Thyroid gland (tissue), 4 donors: ENCODE data around the gene SLC13A4.

ENCODE experiments used
- POLR2A ChIP-seq, 2 donors: fragments of 450-650 bp; IDR thresholded peaks; one replicate each; pipeline ENCODE4 v1.6.1; 2017; ENCODE audit warnings: antibody characterized with exemption in 2 of 2, mild to moderate bottlenecking in 2 of 2, moderate library complexity in 1 of 2
- TF ChIP-seq, protein P1 (sequence below), 6 experiments: fragments of 200-600 bp in 3 of 6; fragments of 450-650 bp in 3 of 6; sonication (generic) in 3 of 6; IDR thresholded peaks; one replicate each; pipeline ENCODE4 v1.5.1; 2016 to 2019; ENCODE audit warnings: antibody characterized with exemption in 6 of 6, mild to moderate bottlenecking in 2 of 6, inconsistent platforms in 1 of 6, moderate library complexity in 1 of 6

DNA sequence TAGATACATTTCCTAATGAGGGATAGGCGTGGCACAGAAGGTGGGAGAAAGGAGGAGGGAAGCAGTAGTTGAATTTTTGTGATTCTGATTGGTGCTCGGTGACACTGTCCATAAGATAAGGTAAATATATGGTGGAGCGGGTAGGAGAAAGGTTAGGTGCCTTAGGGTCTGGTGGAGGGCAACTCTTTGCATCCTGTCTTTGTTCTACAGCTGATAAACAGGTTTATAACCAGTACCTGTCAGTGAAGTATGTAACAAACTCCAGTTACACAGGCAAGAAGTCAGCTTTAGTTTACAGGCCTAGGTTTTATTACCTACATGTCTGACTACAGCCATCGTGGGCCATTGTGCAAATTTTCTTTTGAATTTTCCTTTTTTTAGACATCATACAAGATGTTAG lies 31.5 kb upstream of the SLC13A4 start:
- TF ChIP-seq, protein P1, sequence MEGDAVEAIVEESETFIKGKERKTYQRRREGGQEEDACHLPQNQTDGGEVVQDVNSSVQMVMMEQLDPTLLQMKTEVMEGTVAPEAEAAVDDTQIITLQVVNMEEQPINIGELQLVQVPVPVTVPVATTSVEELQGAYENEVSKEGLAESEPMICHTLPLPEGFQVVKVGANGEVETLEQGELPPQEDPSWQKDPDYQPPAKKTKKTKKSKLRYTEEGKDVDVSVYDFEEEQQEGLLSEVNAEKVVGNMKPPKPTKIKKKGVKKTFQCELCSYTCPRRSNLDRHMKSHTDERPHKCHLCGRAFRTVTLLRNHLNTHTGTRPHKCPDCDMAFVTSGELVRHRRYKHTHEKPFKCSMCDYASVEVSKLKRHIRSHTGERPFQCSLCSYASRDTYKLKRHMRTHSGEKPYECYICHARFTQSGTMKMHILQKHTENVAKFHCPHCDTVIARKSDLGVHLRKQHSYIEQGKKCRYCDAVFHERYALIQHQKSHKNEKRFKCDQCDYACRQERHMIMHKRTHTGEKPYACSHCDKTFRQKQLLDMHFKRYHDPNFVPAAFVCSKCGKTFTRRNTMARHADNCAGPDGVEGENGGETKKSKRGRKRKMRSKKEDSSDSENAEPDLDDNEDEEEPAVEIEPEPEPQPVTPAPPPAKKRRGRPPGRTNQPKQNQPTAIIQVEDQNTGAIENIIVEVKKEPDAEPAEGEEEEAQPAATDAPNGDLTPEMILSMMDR (IDR thresholded peaks at IDR 0.05), result no peak
- no peak for TF ChIP-seq POLR2A (IDR thresholded peaks at IDR 0.05)
